ENCODE measurements around the gene CLDN10. TPM values are rescaled to one million over a fixed set of nuclear protein-coding genes. Genes with fewer than 3 reads are reported as not detected.
"Not testable (repeated sequence)": the region's sequence is repeated elsewhere in the genome, so short reads cannot be mapped to it uniquely, and the experiment has no call there.

The CLDN10 gene
- not detected for total RNA-seq

GRCh38 chr13:95552539-95553441 lies at the start of gene CLDN10:
Gene CLDN10, plus strand, starts transcription at chr13:95552720. Its CDS starts 34 bp downstream, at chr13:95552754.
- H3K27me3 Mint-ChIP-seq (ENCODE audit: low read depth): peaks cover 62% of the 10 kb centered on the region
- DNase-seq (peak in 1 of 2 donors; percentile 12), ATAC-seq (replicated peaks in 1 of 2) (peak; percentile 35 to 57)
- peaks cover 7% of the 10 kb centered on the region for H3K4me1 Mint-ChIP-seq (ENCODE audit: low read depth)
- no peaks in the 10 kb centered on the region for H3K9me3 Mint-ChIP-seq
- peak within 1 kb of the TSS; percentile 50 to 77 for H3K4me3 Mint-ChIP-seq
- no peaks in the 10 kb centered on the region for H3K36me3 Mint-ChIP-seq (ENCODE audit: insufficient read depth in 2 of 2)
- no peak within 1 kb of the TSS for H3K27ac Mint-ChIP-seq

- ATAC-seq (replicated peaks in 1 of 2) (no peak), DNase-seq (no peak)
- no peaks in the 10 kb centered on the region for H3K4me1 Mint-ChIP-seq (ENCODE audit: low read depth)
- no peak overlapping the region for H3K4me3 Mint-ChIP-seq
- peaks cover 22% of the 10 kb centered on the region for H3K27me3 Mint-ChIP-seq (ENCODE audit: low read depth)
- no peak overlapping the region for H3K27ac Mint-ChIP-seq
- H3K36me3 Mint-ChIP-seq (ENCODE audit: insufficient read depth in 2 of 2): peaks cover 0 to 3% of the 10 kb centered on the region in 2 donors
- H3K9me3 Mint-ChIP-seq: peaks cover 3% of the 10 kb centered on the region in 2 donors
Measured at GRCh38 chr13:95503662-95504061, 48.9 kb upstream of the CLDN10 start.

GRCh38 chr13:95505265-95505664 lies 47.3 kb upstream of the CLDN10 start:
- Mint-ChIP-seq H3K27me3 (ENCODE audit: low read depth) (peaks cover 15% of the 10 kb centered on the region), H3K4me1 (ENCODE audit: low read depth) (no peaks in the 10 kb centered on the region), H3K27ac (no peak overlapping the region), H3K4me3 (no peak overlapping the region), H3K36me3 (ENCODE audit: insufficient read depth in 2 of 2) (peaks cover 0 to 3% of the 10 kb centered on the region in 2 donors), H3K9me3 (peaks cover under 1 to 3% of the 10 kb centered on the region in 2 donors)
- no peak for DNase-seq
- ATAC-seq (replicated peaks in 1 of 2): no peak

- H3K36me3 Mint-ChIP-seq (ENCODE audit: insufficient read depth in 2 of 2): no peaks in the 10 kb centered on the region
- H3K9me3 Mint-ChIP-seq: no peaks in the 10 kb centered on the region
- H3K4me1 Mint-ChIP-seq (ENCODE audit: low read depth): no peaks in the 10 kb centered on the region
- peaks cover 8% of the 10 kb centered on the region for H3K27me3 Mint-ChIP-seq (ENCODE audit: low read depth)
- DNase-seq (no peak), ATAC-seq (replicated peaks in 1 of 2) (no peak)
- no peak overlapping the region for H3K4me3 Mint-ChIP-seq
- no peak overlapping the region for H3K27ac Mint-ChIP-seq
Measured at GRCh38 chr13:95505986-95506385, 46.5 kb upstream of the CLDN10 start.

GRCh38 chr13:95507991-95508390 lies 44.5 kb upstream of the CLDN10 start:
- no peak for DNase-seq
- no peak for ATAC-seq (replicated peaks in 1 of 2)
- H3K4me3 Mint-ChIP-seq: no peak overlapping the region
- peaks cover 8% of the 10 kb centered on the region for H3K27me3 Mint-ChIP-seq (ENCODE audit: low read depth)
- H3K27ac Mint-ChIP-seq: no peak overlapping the region
- no peaks in the 10 kb centered on the region for H3K4me1 Mint-ChIP-seq (ENCODE audit: low read depth)
- no peaks in the 10 kb centered on the region for H3K36me3 Mint-ChIP-seq (ENCODE audit: insufficient read depth in 2 of 2)
- no peaks in the 10 kb centered on the region for H3K9me3 Mint-ChIP-seq

- Mint-ChIP-seq H3K36me3 (ENCODE audit: insufficient read depth in 2 of 2) (no peaks in the 10 kb centered on the region), H3K4me3 (no peak overlapping the region), H3K9me3 (no peaks in the 10 kb centered on the region), H3K4me1 (ENCODE audit: low read depth) (no peaks in the 10 kb centered on the region), H3K27me3 (ENCODE audit: low read depth) (peaks cover 15% of the 10 kb centered on the region), H3K27ac (no peak overlapping the region)
- ATAC-seq (replicated peaks in 1 of 2) (no peak), DNase-seq (no peak)
Measured at GRCh38 chr13:95508996-95509395, 43.5 kb upstream of the CLDN10 start.

GRCh38 chr13:95509521-95510310 lies 42.8 kb upstream of the CLDN10 start:
- no peak overlapping the region for H3K4me3 Mint-ChIP-seq

GRCh38 chr13:95510950-95511349 lies 41.6 kb upstream of the CLDN10 start:
- Mint-ChIP-seq H3K4me3 (no peak overlapping the region), H3K9me3 (no peaks in the 10 kb centered on the region)

More at GRCh38 chr13:95509521-95510310, 42.8 kb upstream of the CLDN10 start:
- ATAC-seq (replicated peaks in 1 of 2) (no peak), DNase-seq (no peak)
- H3K36me3 Mint-ChIP-seq (ENCODE audit: insufficient read depth in 2 of 2): no peaks in the 10 kb centered on the region
- H3K27me3 Mint-ChIP-seq (ENCODE audit: low read depth): peaks cover 21% of the 10 kb centered on the region
- H3K27ac Mint-ChIP-seq: no peak overlapping the region
- H3K9me3 Mint-ChIP-seq: no peaks in the 10 kb centered on the region
- H3K4me1 Mint-ChIP-seq (ENCODE audit: low read depth): no peaks in the 10 kb centered on the region

GRCh38 chr13:95512424-95512823 lies 40.1 kb upstream of the CLDN10 start:
- Mint-ChIP-seq H3K4me1 (ENCODE audit: low read depth) (no peaks in the 10 kb centered on the region), H3K27ac (no peak overlapping the region), H3K36me3 (ENCODE audit: insufficient read depth in 2 of 2) (no peaks in the 10 kb centered on the region), H3K4me3 (no peak overlapping the region), H3K9me3 (no peaks in the 10 kb centered on the region), H3K27me3 (ENCODE audit: low read depth) (peaks cover 22% of the 10 kb centered on the region)
- DNase-seq (no peak), ATAC-seq (replicated peaks in 1 of 2) (no peak)

More at GRCh38 chr13:95510950-95511349, 41.6 kb upstream of the CLDN10 start:
- Mint-ChIP-seq H3K27me3 (ENCODE audit: low read depth) (peaks cover 21% of the 10 kb centered on the region), H3K36me3 (ENCODE audit: insufficient read depth in 2 of 2) (no peaks in the 10 kb centered on the region), H3K4me1 (ENCODE audit: low read depth) (no peaks in the 10 kb centered on the region), H3K27ac (no peak overlapping the region)
- DNase-seq (no peak), ATAC-seq (replicated peaks in 1 of 2) (no peak)

- Mint-ChIP-seq H3K27ac (no peak overlapping the region), H3K4me1 (ENCODE audit: low read depth) (no peaks in the 10 kb centered on the region), H3K4me3 (no peak overlapping the region), H3K36me3 (ENCODE audit: insufficient read depth in 2 of 2) (no peaks in the 10 kb centered on the region), H3K9me3 (no peaks in the 10 kb centered on the region), H3K27me3 (ENCODE audit: low read depth) (peaks cover 23% of the 10 kb centered on the region)
- no peak for ATAC-seq (replicated peaks in 1 of 2)
- DNase-seq: no peak
Measured at GRCh38 chr13:95512957-95513356, 39.6 kb upstream of the CLDN10 start.

GRCh38 chr13:95515606-95516005 lies 36.9 kb upstream of the CLDN10 start:
- peaks cover 23% of the 10 kb centered on the region for H3K27me3 Mint-ChIP-seq (ENCODE audit: low read depth)
- H3K4me3 Mint-ChIP-seq; DNase-seq; H3K4me1 Mint-ChIP-seq (ENCODE audit: low read depth); ATAC-seq (replicated peaks in 1 of 2); H3K27ac Mint-ChIP-seq; H3K9me3 Mint-ChIP-seq; H3K36me3 Mint-ChIP-seq (ENCODE audit: insufficient read depth in 2 of 2): not testable (repeated sequence)

- Mint-ChIP-seq H3K36me3 (ENCODE audit: insufficient read depth in 2 of 2) (no peaks in the 10 kb centered on the region), H3K9me3 (no peaks in the 10 kb centered on the region), H3K27me3 (ENCODE audit: low read depth) (peaks cover 23% of the 10 kb centered on the region), H3K4me3 (no peak overlapping the region), H3K4me1 (ENCODE audit: low read depth) (no peaks in the 10 kb centered on the region), H3K27ac (no peak overlapping the region)
- ATAC-seq (replicated peaks in 1 of 2): no peak
- no peak for DNase-seq
Measured at GRCh38 chr13:95516021-95516420, 36.5 kb upstream of the CLDN10 start.

GRCh38 chr13:95516492-95516891 lies 36.0 kb upstream of the CLDN10 start:
- H3K4me3 Mint-ChIP-seq: no peak overlapping the region
- no peak for DNase-seq

More at GRCh38 chr13:95516492-95516891, 36.0 kb upstream of the CLDN10 start:
- Mint-ChIP-seq H3K27ac (no peak overlapping the region), H3K27me3 (ENCODE audit: low read depth) (peaks cover 23% of the 10 kb centered on the region), H3K9me3 (no peaks in the 10 kb centered on the region), H3K36me3 (ENCODE audit: insufficient read depth in 2 of 2) (no peaks in the 10 kb centered on the region), H3K4me1 (ENCODE audit: low read depth) (no peaks in the 10 kb centered on the region)
- no peak for ATAC-seq (replicated peaks in 1 of 2)

Data from activated T-cell treated with anti-CD3 and anti-CD28 coated beads, Interleukin-2, amount 50 U/mL, for 72 hours (primary cell).